T47D (cell line): Measurements from ENCODE around the gene METTL21C.
A peak's percentile ranks its signal among the peaks of the same experiment; 100 is the strongest.

ENCODE experiments used
- DNase-seq, 2 experiments: peaks; one replicate each; pipeline versions ENCODE4 v3.0.0 to v3.0.0-alpha.2; 2011 to 2012; ENCODE audit warnings: low read depth in 1 of 2, low spot score in 1 of 2
- JUND ChIP-seq: IDR thresholded peaks from 2 replicates; pipeline ENCODE4 v1.6.1; 2012; ENCODE audit warnings: low read depth
- in situ Hi-C: cut with HindIII; loops from 2 replicates; pipeline ENCODE4 v1.10.0; 2016; ENCODE audit warnings: low sequenced_read_pairs, low pct_unique_long_range_greater_than_20kb

METTL21C gene

DNA sequence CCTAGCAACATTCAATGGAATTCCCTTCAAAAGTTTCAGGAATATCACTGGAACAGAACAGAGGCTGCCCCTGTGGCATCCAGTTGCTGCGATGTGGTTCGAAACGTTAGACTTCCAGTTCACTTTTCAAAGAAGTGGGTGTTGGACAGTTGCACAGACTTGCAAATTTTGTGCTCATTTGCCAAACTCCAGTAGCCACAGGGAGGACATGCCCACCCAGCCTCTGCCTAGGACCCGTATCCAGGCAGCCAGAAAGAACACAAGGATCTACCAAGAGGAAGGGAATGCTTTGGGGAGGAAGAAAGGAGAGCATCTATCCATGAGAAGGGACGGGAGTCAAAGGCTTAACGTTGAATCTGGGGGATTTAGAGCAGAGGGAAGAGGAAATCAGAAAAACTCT is at the start of gene METTL21C:
Gene METTL21C, minus strand, starts transcription at position 108 of the 400 bp plus-strand sequence. CDS start 546 bp downstream, outside the sequence.
- DNase-seq: no peak
- in situ Hi-C loops: no loop called here
- TF ChIP-seq JUND: no peak

DNA sequence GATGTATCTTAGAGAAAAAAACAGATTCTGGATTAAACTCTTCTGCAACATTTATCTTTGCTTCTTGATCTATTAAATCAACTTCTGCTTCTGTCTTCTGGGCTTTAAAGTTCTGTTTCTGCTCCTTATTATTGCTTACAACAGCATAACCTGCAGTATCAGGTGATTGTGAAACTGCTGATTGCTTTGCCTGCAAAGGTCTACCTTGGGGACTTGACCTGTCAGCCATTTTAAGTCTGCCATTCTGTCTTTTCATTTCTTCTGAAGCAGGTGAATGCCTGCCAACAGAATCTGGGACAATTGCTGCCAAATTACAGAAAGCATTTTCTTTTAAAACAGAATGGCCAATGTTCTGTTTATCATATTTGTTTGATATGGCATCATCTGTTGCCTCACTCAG is 47.7 kb upstream of the METTL21C start:
- in situ Hi-C loops: no loop called here
- TF ChIP-seq JUND: no peak
- DNase-seq: no peak

DNA sequence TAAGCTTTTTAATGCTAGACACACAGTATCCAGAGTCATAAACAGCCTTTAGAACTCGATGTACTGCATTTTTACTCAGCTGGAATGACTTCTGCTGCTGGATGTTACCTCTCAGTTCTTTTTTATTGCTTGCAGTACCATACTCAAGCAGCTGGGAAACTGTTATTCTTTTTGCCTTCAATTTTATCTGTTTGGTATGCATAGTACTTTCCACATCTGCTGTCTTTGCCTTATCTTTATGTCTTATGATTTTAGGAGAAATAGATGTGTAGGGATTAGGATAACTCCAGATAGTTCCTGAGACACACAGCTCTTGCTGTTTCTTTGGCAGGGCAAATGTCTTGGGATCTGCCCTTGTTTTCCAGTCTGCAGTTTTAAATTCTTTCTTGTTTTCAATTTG is 47.3 kb upstream of the METTL21C start:
- in situ Hi-C loops: no loop called here
- no peak for TF ChIP-seq JUND
- DNase-seq: no peak

- no peak for DNase-seq
- in situ Hi-C loops: no loop called here
- no peak for TF ChIP-seq JUND
Measured at GRCh38 chr13:102729560-102730270, 34.9 kb upstream of the METTL21C start.

DNA sequence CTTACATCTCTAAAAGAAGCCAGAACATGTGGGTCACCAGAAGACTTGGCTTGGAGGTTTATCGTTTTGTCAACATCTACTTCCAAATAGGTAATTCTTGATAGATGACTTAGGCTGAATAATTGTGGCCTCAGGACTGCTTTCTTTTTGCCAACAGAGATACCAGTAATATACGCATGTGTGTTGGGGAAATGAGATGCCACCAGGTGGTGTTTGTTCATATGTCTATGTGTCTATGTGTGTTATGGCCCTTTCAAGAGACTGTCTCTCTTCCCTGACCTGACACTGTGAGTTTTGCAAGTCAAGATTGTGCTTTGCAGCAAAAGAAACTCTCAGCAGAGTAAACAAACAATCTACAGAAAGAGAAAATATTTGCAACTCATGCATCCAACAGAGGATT is 31.6 kb upstream of the METTL21C start:
- in situ Hi-C loops: no loop called here
- no peak for TF ChIP-seq JUND
- DNase-seq: peak in 1 of 2 experiments; percentile 39

DNA sequence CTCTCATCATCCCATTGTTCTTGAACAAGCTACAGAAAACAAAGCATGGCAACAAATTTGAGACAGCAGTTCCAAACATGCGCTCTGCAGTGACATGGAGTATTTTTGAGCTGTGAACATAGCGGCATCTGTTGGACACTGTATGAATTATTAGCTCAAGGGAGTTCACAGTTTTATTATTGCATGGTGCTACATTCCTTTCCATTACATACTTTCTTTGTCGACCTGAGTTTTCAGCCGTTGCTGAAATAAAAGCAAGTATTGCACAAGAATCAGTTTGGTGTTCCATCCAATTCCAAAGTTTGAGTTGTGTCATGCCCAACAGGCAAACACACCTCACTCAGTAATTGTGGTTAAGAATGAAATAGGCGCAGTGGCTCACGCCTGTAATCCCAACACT is 30.1 kb upstream of the METTL21C start:
- peak; percentile 25 to 71 for DNase-seq
- TF ChIP-seq JUND: no peak
- in situ Hi-C loops: no loop called here

DNA sequence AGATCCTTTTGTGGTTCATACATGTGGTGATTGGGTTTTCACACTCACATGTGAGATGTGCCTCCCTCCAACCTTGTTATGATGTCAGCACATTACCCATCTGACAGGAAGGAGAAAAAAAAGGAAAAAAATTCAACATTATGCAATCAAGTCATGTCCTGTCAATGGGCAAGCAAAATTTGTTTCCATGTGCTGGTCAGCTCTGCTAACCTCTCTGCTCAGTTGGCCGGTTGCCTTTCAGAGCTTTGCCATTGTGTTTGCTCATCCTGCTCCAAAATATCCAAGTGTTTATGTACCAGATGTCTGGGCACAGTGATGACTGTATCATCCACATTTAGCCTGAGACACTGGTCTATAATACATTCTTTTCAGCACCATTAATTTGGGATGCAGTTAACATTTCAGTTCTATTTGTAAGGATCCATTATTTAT is 27.0 kb upstream of the METTL21C start:
- no peak for DNase-seq
- in situ Hi-C loops: no loop called here
- no peak for TF ChIP-seq JUND

- TF ChIP-seq JUND: no peak
- in situ Hi-C loops: no loop called here
- DNase-seq: no peak
Measured at GRCh38 chr13:102718746-102719145, 23.9 kb upstream of the METTL21C start.

DNA sequence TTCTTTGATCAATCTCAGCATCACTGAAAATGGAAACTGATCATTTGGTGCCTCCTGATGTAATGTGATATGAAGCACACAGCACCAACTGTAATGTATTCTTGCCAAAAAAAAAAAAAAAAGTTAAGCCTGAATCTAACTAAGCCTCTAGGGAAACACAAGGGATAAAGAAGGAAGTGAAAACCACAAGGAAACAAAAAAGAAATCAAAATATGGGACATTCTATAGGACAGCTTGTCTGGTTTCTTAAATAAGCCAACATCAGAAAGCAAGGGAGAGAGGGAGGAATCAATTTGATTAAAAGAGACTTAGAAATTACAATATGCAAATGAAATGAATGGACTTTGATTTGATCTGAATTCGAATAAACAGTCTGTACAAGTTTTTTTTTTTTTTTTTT is 20.6 kb upstream of the METTL21C start:
- in situ Hi-C loops: no loop called here
- no peak for TF ChIP-seq JUND
- no peak for DNase-seq

- TF ChIP-seq JUND: no peak
- in situ Hi-C loops: no loop called here
Measured at GRCh38 chr13:102710261-102710679, 15.4 kb upstream of the METTL21C start.

DNA sequence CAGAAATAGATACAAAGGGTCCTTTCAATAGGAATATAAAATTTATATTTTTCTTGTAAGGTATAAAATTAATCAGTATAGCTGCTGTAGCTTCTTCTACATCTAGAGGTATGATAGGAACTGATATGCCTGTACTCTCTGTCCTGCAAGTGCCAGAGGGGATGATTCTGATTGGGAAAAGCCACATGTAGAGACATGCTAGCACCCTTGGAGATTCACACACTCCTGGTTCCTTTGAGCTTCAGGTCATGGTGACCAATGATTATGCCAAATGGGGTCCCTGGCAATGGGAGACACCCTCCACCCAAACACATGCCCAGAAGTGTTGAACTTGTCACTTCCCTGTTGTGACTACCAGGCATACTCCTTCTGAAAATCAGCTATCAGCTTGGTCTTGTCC is 14.7 kb upstream of the METTL21C start:
- DNase-seq: no peak
- no peak for TF ChIP-seq JUND
- in situ Hi-C loops: no loop called here

More at GRCh38 chr13:102710261-102710679, 15.4 kb upstream of the METTL21C start:
- no peak for DNase-seq

DNA sequence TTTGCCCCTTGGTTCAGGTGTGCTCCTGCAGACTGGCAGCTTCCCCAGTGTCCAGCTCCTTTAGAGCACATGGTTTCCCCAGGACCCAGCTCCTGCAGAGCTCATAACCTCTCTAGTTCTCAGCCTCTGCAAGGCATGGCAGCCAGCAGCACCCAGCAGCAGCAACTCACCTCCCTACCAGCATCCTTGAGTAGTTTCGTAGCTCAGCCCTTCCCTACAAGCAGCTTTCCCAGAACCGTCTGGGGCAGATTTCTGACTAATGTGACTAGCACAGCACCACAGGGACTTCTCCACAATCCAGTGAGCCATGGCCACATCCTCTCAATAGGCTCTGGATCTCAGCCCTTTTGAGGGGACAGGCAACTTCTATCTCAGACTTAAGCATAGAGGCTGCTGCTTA is 14.1 kb upstream of the METTL21C start:
- no peak for TF ChIP-seq JUND
- in situ Hi-C loops: no loop called here
- no peak for DNase-seq

- no peak for TF ChIP-seq JUND
- no peak for DNase-seq
- in situ Hi-C loops: no loop called here
Measured at GRCh38 chr13:102708211-102708610, 13.4 kb upstream of the METTL21C start.

GRCh38 chr13:102707467-102707866 is 12.6 kb upstream of the METTL21C start:
- no peak for TF ChIP-seq JUND
- DNase-seq: no peak
- in situ Hi-C loops: no loop called here
